ENCODE data around the gene HLCS. TPM values are rescaled to one million over a fixed set of nuclear protein-coding genes. Genes with fewer than 3 reads are reported as not detected.

Gene HLCS
- total and polyA plus RNA-seq, 8 donors: 15.9 to 25.3 (median 16.7) TPM

DNA sequence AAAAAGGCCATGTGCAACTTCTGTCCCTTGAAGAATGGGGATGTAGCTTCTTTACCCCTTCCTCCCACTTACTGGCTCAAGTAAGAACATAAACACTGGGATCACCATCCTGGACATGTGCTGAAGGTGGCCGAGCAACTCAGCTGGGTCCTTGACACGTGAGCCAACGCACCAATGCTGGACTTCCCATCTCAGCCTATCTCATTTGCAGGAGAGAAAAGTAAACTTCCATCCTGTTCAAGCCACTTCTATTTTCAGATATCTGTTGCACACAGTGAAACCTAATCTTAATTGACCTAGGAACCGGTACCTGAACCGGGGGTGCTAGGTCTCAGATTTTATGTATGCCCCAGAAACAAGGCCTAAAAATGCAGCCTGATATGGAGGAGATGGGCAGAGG is 75.3 kb downstream of the HLCS start:
- ATAC-seq (no peak), DNase-seq (no peak)
- no peak overlapping the region for H3K27ac ChIP-seq
- H3K36me3 ChIP-seq: peaks cover 0 to 33% of the 10 kb centered on the region in 2 donors
- TF ChIP-seq, protein P1, sequence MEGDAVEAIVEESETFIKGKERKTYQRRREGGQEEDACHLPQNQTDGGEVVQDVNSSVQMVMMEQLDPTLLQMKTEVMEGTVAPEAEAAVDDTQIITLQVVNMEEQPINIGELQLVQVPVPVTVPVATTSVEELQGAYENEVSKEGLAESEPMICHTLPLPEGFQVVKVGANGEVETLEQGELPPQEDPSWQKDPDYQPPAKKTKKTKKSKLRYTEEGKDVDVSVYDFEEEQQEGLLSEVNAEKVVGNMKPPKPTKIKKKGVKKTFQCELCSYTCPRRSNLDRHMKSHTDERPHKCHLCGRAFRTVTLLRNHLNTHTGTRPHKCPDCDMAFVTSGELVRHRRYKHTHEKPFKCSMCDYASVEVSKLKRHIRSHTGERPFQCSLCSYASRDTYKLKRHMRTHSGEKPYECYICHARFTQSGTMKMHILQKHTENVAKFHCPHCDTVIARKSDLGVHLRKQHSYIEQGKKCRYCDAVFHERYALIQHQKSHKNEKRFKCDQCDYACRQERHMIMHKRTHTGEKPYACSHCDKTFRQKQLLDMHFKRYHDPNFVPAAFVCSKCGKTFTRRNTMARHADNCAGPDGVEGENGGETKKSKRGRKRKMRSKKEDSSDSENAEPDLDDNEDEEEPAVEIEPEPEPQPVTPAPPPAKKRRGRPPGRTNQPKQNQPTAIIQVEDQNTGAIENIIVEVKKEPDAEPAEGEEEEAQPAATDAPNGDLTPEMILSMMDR (IDR thresholded peaks at IDR 0.05): no peak
- no peaks in the 10 kb centered on the region for H3K9me3 ChIP-seq
- H3K27me3 ChIP-seq: no peaks in the 10 kb centered on the region
- H3K4me3 ChIP-seq: no peak overlapping the region
- no peaks in the 10 kb centered on the region for H3K4me1 ChIP-seq
- intact Hi-C loops (cut with DNase I): no loop called here

DNA sequence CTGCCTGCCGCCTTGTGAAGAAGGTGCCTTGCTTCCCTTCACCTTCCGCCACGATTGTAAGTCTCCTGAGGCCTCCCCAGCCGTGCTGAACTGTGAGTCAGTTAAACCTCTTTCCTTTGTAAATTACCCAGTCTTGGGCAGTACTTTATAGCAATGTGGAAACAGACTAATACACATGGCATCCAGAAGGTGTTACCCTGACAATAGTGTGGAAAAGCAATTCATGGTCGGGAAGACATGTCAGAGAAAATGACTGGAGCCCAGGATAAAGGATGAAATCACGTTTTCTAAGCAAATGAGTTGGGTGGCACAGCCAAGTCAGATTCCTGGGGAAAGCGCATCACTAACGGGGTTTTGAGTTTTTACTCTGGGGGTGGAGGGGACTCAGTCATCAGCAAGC is 76.4 kb downstream of the HLCS start:
- no peak overlapping the region for H3K4me3 ChIP-seq
- DNase-seq (no peak), ATAC-seq (no peak)
- TF ChIP-seq, protein P1 (IDR thresholded peaks at IDR 0.05): no peak
- intact Hi-C loops (cut with DNase I): no loop called here
- H3K36me3 ChIP-seq: peaks cover 0 to 26% of the 10 kb centered on the region in 2 donors
- no peaks in the 10 kb centered on the region for H3K4me1 ChIP-seq
- H3K27ac ChIP-seq: peak overlapping the region in 1 of 2 donors; percentile 45
- H3K9me3 ChIP-seq: no peaks in the 10 kb centered on the region
- H3K27me3 ChIP-seq: no peaks in the 10 kb centered on the region

DNA sequence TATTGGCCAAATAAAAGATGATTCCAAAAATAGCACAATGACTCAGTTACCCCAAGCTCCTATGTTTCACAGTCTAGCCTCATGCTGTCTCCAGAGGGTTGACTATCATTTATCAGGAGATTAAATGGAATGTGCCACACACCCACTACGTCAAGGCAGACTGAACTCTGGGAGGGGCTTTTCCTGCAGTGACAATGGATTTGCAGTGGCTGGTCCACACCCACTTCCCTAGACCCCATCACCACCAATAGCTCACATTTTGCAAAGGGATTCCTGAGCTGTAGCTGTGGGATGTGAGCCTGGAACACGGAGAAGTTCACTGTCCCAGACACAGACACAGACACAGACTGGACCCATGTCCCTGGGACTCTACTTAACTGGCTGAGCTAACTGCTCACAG is 77.1 kb downstream of the HLCS start:
- H3K9me3 ChIP-seq: peaks cover 0 to under 1% of the 10 kb centered on the region in 2 donors
- no peaks in the 10 kb centered on the region for H3K4me1 ChIP-seq
- TF ChIP-seq, protein P1 (IDR thresholded peaks at IDR 0.05): no peak
- peaks cover 0 to 20% of the 10 kb centered on the region in 2 donors for H3K36me3 ChIP-seq
- H3K27ac ChIP-seq: peak overlapping the region in 1 of 2 donors; percentile 45
- no peak for DNase-seq
- intact Hi-C loops (cut with DNase I): no loop called here
- H3K27me3 ChIP-seq: no peaks in the 10 kb centered on the region
- peak; percentile 18 for ATAC-seq
- H3K4me3 ChIP-seq: no peak overlapping the region

DNA sequence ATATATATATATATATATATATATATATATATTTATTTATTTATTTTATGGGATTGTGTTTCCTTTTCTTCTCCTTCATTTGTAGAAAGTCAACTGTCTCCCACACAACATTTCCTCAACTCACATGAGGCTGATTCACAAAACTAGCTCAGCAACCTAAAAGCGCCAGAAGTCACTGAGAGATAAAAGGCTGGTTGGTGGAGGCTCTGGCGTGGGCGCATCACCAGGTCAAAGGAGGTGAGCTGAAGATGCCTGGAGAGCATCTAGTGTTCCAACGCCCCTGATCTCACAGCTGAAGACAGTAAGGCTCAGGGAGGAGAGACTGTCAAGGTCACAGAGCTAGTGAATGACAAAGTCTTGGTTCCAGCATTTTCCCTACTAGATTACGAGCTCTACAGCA is 78.0 kb downstream of the HLCS start:
- Histone ChIP-seq H3K27me3 (no peaks in the 10 kb centered on the region), H3K4me3 (no peak overlapping the region), H3K36me3 (peaks cover 0 to 11% of the 10 kb centered on the region in 2 donors), H3K27ac (no peak overlapping the region), H3K9me3 (peaks cover 0 to 10% of the 10 kb centered on the region in 2 donors), H3K4me1 (no peaks in the 10 kb centered on the region)
- intact Hi-C loops (cut with DNase I): no loop called here
- TF ChIP-seq, protein P1 (IDR thresholded peaks at IDR 0.05): no peak
- DNase-seq (no peak), ATAC-seq (no peak)

DNA sequence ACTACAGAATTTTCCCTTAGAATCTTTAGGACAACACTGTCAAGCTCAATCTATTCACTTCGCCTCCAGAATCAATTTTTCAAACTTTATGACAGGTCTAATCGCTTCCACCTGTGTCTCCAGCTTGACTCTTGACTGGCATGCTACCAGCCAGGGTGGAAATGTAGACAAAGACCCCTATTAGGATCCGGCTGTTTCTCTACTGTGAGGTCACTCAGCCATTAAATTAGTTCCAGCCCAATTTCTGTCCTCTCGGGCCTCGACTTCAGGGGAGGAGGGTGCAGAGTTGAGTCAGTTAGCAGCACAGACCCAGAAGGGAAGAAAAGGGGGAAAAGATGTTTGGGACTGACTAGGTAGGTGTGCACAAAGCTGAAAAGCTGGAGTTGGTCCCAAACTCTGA is 78.5 kb downstream of the HLCS start:
- Histone ChIP-seq H3K36me3 (peaks cover 0 to 11% of the 10 kb centered on the region in 2 donors), H3K9me3 (peaks cover 0 to 10% of the 10 kb centered on the region in 2 donors), H3K4me3 (no peak overlapping the region), H3K27me3 (no peaks in the 10 kb centered on the region), H3K27ac (no peak overlapping the region), H3K4me1 (no peaks in the 10 kb centered on the region)
- intact Hi-C loops (cut with DNase I): no loop called here
- ATAC-seq (no peak), DNase-seq (no peak)
- TF ChIP-seq, protein P1 (IDR thresholded peaks at IDR 0.05): no peak
